Measurements from ENCODE around the gene TMEM26.

DNA sequence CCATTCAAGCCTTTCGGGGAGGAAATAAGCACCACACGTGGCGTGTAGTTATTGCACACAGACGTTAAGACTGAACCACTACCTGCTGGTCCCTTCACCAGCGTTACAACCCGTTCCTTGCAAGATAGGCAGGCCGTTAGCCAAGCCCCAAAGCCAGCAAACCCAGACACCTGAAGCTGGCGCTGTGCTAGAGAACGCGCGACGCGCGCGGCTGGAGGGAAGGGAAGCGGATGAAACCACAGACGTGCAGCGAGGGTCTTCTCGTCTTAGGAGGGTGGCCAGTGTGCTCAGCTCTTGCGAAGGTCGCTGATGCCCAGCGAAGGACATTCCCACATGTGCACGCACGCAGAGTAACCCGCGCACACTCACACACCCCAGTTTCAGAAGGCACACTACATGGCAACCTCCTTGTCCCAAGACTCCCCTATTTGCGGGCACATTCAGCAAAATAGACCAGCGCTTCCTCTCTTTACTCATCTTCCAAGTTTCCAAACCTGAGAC is 980 bp downstream of the TMEM26 start:
- TF ChIP-seq, protein P1, sequence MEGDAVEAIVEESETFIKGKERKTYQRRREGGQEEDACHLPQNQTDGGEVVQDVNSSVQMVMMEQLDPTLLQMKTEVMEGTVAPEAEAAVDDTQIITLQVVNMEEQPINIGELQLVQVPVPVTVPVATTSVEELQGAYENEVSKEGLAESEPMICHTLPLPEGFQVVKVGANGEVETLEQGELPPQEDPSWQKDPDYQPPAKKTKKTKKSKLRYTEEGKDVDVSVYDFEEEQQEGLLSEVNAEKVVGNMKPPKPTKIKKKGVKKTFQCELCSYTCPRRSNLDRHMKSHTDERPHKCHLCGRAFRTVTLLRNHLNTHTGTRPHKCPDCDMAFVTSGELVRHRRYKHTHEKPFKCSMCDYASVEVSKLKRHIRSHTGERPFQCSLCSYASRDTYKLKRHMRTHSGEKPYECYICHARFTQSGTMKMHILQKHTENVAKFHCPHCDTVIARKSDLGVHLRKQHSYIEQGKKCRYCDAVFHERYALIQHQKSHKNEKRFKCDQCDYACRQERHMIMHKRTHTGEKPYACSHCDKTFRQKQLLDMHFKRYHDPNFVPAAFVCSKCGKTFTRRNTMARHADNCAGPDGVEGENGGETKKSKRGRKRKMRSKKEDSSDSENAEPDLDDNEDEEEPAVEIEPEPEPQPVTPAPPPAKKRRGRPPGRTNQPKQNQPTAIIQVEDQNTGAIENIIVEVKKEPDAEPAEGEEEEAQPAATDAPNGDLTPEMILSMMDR (IDR thresholded peaks at IDR 0.05): no peak
- TF ChIP-seq POLR2A (IDR thresholded peaks at IDR 0.05): no peak

Data from Peyer's patch (tissue), 4 donors.